B cell (primary cell): ENCODE measurements around the gene CALHM5.

ENCODE experiments used
- CTCF ChIP-seq: fragments of 200-600 bp; IDR thresholded peaks from one replicate; pipeline ENCODE4 v1.8.0; 2022; ENCODE audit warnings: antibody characterized with exemption, mild to moderate bottlenecking
- EZH2 ChIP-seq: IDR thresholded peaks from 2 replicates; pipeline ENCODE4 v1.6.1; 2012; ENCODE audit warnings: borderline replicate concordance, low read depth, mild to moderate bottlenecking, moderate library complexity, low read length; ENCODE audit not compliant: insufficient read depth, poor library complexity, severe bottlenecking

GRCh38 chr6:116528780-116529179, 17.3 kb downstream of the CALHM5 start:
- no peak for TF ChIP-seq CTCF
- TF ChIP-seq EZH2: no peak
